Natural killer cell treated with Interleukin-12 subunit alpha and Interleukin-12 subunit beta and Interleukin-15 and Interleukin-18, amount 100 ng/mL, for 72 hours (primary cell): Measurements from ENCODE around the gene SMIM8. TPM values are rescaled to one million over a fixed set of nuclear protein-coding genes. Genes with fewer than 3 reads are reported as not detected.

ENCODE experiments used
- ATAC-seq, 2 donors: fragments of 150-1000 bp; cut with Tn5 transposase in 1 of 2; sonication (Bioruptor Pico), chemical (Tn5 transposase) in 1 of 2; 2 replicates each; pipeline ENCODE4 v1.10.0; 2021
- DNase-seq: peaks from one replicate; pipeline ENCODE4 v3.0.0; 2022; ENCODE audit warnings: low spot score
- H3K27ac Mint-ChIP-seq, 2 donors: 1 replicate in 1 of 2; 2 replicates in 1 of 2; pipeline ENCODE4 v1.8.0; 2022; ENCODE audit warnings: mixed read lengths in 2 of 2, mild to moderate bottlenecking in 1 of 2, moderate library complexity in 1 of 2
- H3K27me3 Mint-ChIP-seq, 2 donors: 1 replicate in 1 of 2; 2 replicates in 1 of 2; pipeline ENCODE4 v1.8.0; 2022; ENCODE audit warnings: mixed read lengths in 2 of 2
- H3K36me3 Mint-ChIP-seq: one replicate; pipeline ENCODE4 v1.8.0; 2022; ENCODE audit warnings: mixed read lengths
- H3K4me1 Mint-ChIP-seq, 2 donors: 1 replicate in 1 of 2; 2 replicates in 1 of 2; pipeline ENCODE4 v1.8.0; 2022; ENCODE audit warnings: low read depth in 2 of 2, mixed read lengths in 2 of 2, mild to moderate bottlenecking in 1 of 2
- H3K4me3 Mint-ChIP-seq: one replicate; pipeline ENCODE4 v1.8.0; 2022; ENCODE audit warnings: mixed read lengths
- H3K9me3 Mint-ChIP-seq: 2 replicates; pipeline ENCODE4 v1.8.0; 2022; ENCODE audit warnings: mixed read lengths
- total RNA-seq, 2 donors: library from RNA; stranded (reverse); gene quantifications; one replicate each; pipeline ENCODE4 v1.2.3, GENCODE V29; 2022

Gene SMIM8
- total RNA-seq, 2 donors from 2014 or later = 7.4 to 9.1 TPM

DNA sequence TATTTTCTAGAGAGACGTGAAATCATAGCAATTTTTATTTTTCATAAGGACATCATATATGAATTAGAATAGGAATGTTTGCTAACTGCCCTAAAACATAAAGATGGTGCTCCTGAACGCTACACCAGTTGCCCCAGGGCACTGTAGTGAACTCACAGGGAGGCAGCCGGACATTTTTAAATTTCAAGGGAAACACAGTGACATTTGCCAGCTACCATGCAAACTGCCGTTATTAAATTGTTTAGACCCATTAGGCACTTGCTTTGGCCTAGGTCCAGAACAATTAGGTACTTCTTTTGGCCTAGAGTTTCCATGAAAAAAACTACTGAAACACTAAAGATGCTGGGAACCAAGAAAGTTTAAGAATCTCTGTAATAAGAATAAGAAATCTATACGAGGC is 60.5 kb downstream of the SMIM8 start:
- Mint-ChIP-seq H3K9me3 (no peaks in the 10 kb centered on the region), H3K36me3 (no peaks in the 10 kb centered on the region), H3K4me1 (no peaks in the 10 kb centered on the region), H3K27ac (no peak overlapping the region), H3K4me3 (no peak overlapping the region), H3K27me3 (no peaks in the 10 kb centered on the region)
- ATAC-seq (no peak), DNase-seq (no peak)

DNA sequence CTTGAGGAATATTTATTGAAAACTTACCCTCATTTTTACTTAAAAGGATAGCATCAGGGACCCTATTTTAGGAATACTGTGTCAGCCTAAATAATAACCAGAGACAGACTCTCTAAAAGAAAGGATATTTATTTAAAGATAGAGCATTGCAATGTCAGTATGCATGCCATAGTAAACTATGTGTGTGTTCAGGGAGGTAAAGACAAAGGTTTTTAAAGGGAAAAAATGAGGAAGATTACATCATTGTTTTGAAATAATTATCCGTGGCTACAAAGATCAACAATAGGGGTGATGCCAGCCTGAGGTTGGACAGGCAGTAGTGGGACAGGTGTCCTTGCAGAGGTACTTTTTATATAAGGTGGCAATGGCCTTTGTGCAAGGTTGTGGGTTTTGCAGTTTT is 61.6 kb downstream of the SMIM8 start:
- H3K36me3 Mint-ChIP-seq = no peaks in the 10 kb centered on the region
- H3K9me3 Mint-ChIP-seq = no peaks in the 10 kb centered on the region
- ATAC-seq (no peak), DNase-seq (no peak)
- no peaks in the 10 kb centered on the region for H3K27me3 Mint-ChIP-seq
- H3K27ac Mint-ChIP-seq = no peak overlapping the region
- H3K4me1 Mint-ChIP-seq = no peaks in the 10 kb centered on the region
- H3K4me3 Mint-ChIP-seq = no peak overlapping the region

DNA sequence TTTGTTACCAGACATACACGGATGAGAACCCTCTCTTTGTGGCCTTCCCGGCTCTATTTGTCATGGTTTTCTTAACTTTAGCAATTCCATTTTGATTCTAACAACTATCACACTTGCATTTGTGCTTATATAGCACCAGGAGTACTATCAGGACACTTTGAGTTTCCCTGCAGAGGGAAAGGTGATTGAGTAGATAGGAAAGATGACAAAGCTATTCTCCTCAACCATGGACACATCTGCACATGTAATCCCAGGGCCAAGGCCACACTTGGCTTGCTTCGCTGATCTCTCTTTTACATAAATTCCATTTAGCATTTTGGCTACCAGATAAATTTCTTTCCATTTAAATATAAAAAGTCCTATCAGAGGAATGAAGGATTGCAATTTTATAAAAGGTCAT is 62.1 kb downstream of the SMIM8 start:
- Mint-ChIP-seq H3K9me3 (no peaks in the 10 kb centered on the region), H3K4me1 (no peaks in the 10 kb centered on the region)

DNA sequence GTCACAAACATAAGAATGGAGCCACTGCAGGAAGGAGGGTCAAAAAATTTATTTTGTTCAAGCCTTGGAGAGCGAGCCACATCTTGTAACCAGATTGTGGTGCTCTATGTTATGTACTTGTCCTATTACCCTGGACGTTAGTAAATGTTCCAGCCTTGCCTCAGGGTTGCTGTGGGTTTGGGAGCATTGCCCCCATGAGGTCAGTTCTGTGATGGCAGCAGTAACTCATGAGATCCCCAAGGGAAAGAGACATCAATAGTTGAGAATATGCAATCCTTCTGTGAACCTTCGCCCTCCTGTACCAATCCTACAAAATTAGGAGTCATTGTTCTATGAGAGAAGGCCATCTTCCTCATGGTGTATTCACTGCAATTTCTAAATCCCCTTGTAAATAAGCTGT is 68.9 kb downstream of the SMIM8 start:
- H3K4me1 Mint-ChIP-seq = peaks cover 4 to 5% of the 10 kb centered on the region in 2 donors
- H3K27me3 Mint-ChIP-seq = no peaks in the 10 kb centered on the region
- no peak for DNase-seq
- no peaks in the 10 kb centered on the region for H3K9me3 Mint-ChIP-seq
- H3K36me3 Mint-ChIP-seq = no peaks in the 10 kb centered on the region
- no peak for ATAC-seq
- no peak overlapping the region for H3K4me3 Mint-ChIP-seq
- H3K27ac Mint-ChIP-seq = no peak overlapping the region

More for the DNA sequence above, 62.1 kb downstream of the SMIM8 start:
- Mint-ChIP-seq H3K27ac (no peak overlapping the region), H3K27me3 (no peaks in the 10 kb centered on the region), H3K36me3 (no peaks in the 10 kb centered on the region), H3K4me3 (no peak overlapping the region)
- DNase-seq (no peak), ATAC-seq (no peak)

Other genes with a start within 250 kb of the SMIM8 start
- not detected for gene CGA, start 227.5 kb upstream of the SMIM8 start, total RNA-seq
- 10 to 100 TPM; 63.2 to 65.9 TPM for gene ZNF292, start 167.0 kb upstream of the SMIM8 start, total RNA-seq
- gene GJB7, start 6.7 kb downstream of the SMIM8 start, total RNA-seq = not detected
- 1 to 10 TPM; 3.4 to 4.2 TPM for gene C6orf163, start 22.2 kb downstream of the SMIM8 start, total RNA-seq
- under 1 TPM in 1 of 2 donors, not detected in 1; 0.21 TPM for gene CFAP206, start 85.4 kb downstream of the SMIM8 start, total RNA-seq
- gene SLC35A1, start 150.4 kb downstream of the SMIM8 start, total RNA-seq = 10 to 100 TPM in 1 of 2 donors, 1 to 10 TPM in 1; 8.8 to 11.0 TPM